PC-3 (cell line): ENCODE data around the gene BEND7. TPM values are rescaled to one million over a fixed set of nuclear protein-coding genes. Genes with fewer than 3 reads are reported as not detected.

ENCODE experiments used
- ATAC-seq: fragments of 200-7000 bp; cut with Tn5 transposase; 2 replicates; pipeline ENCODE4 v1.9.1; 2020; ENCODE audit warnings: mild to moderate bottlenecking, moderate library complexity
- BruUV-seq: library from RNA; stranded (reverse); fragments of 400-500 nt; replicated peaks from 2 replicates; lab custom pipeline; 2021; lab: Mats Ljungman, UMichigan
- CTCF ChIA-PET: fragments of 300-600 bp; sonication (Branson Sonifier 250); formaldehyde crosslinking; loops from one replicate; lab custom pipeline; 2022; ENCODE audit warnings: antibody characterized with exemption; lab: Charles Lee
- POLR2A ChIA-PET: fragments of 300-600 bp; sonication (Branson Sonifier 250); formaldehyde crosslinking; loops from one replicate; lab custom pipeline; 2022; ENCODE audit warnings: antibody characterized with exemption; ENCODE audit not compliant: unreplicated experiment; lab: Charles Lee
- DNase-seq: peaks from one replicate; pipeline ENCODE4 v3.0.0-alpha.2; 2015
- H2AFZ ChIP-seq: fragments of 300-600 bp; sonication (generic); 2 replicates; pipeline ENCODE4 v1.6.0; 2016; ENCODE audit warnings: antibody characterized with exemption, low read length
- H3F3A ChIP-seq: fragments of 300-600 bp; sonication (generic); one replicate; pipeline ENCODE4 v1.6.0; 2017; ENCODE audit warnings: antibody characterized with exemption, low read length, control low read depth, mild to moderate bottlenecking; ENCODE audit not compliant: unreplicated experiment
- H3K27ac ChIP-seq: fragments of 300-600 bp; sonication (generic); 2 replicates; pipeline ENCODE4 v1.5.1; 2016; ENCODE audit warnings: mild to moderate bottlenecking, low read length
- H3K27me3 ChIP-seq: fragments of 300-600 bp; sonication (generic); 2 replicates; pipeline ENCODE4 v1.6.1; 2016; ENCODE audit warnings: low read length, mixed read lengths
- H3K36me3 ChIP-seq: fragments of 300-600 bp; sonication (generic); 2 replicates; pipeline ENCODE4 v1.6.1; 2016; ENCODE audit warnings: low read depth, mixed run types, low read length, mixed read lengths
- H3K4me1 ChIP-seq: fragments of 300-600 bp; sonication (generic); 2 replicates; pipeline ENCODE4 v1.5.1; 2016; ENCODE audit warnings: low read length; ENCODE audit not compliant: insufficient read depth
- H3K4me2 ChIP-seq: fragments of 300-600 bp; sonication (generic); 2 replicates; pipeline ENCODE4 v1.6.0; 2016; ENCODE audit warnings: low read length
- H3K4me3 ChIP-seq: fragments of 300-600 bp; sonication (generic); 2 replicates; pipeline ENCODE4 v1.5.1; 2016; ENCODE audit warnings: mild to moderate bottlenecking, low read length, mixed read lengths
- H3K79me2 ChIP-seq: fragments of 300-600 bp; sonication (generic); 2 replicates; pipeline ENCODE4 v1.6.1; 2017; ENCODE audit warnings: low read length, mixed read lengths
- H3K9ac ChIP-seq: fragments of 300-600 bp; sonication (generic); 2 replicates; pipeline ENCODE4 v1.6.0; 2016; ENCODE audit warnings: mild to moderate bottlenecking, low read length
- H3K9me2 ChIP-seq: fragments of 300-600 bp; sonication (generic); replicated peaks from 2 replicates; pipeline ENCODE4 v1.6.1; 2016; ENCODE audit warnings: mixed run types, low read length, mixed read lengths
- H3K9me3 ChIP-seq: fragments of 300-600 bp; sonication (generic); 2 replicates; pipeline ENCODE4 v1.6.1; 2016; ENCODE audit warnings: low read length, mixed read lengths
- H4K20me1 ChIP-seq: fragments of 300-600 bp; sonication (generic); 2 replicates; pipeline ENCODE4 v1.6.1; 2016; ENCODE audit warnings: low read length, mixed read lengths
- EZH2 ChIP-seq: fragments of 300-600 bp; sonication (generic); IDR thresholded peaks from one replicate; pipeline ENCODE4 v1.6.1; 2017; ENCODE audit warnings: antibody characterized with exemption, mild to moderate bottlenecking, low read length; ENCODE audit not compliant: unreplicated experiment
- EZH2phosphoT487 ChIP-seq: fragments of 300-600 bp; sonication (generic); IDR thresholded peaks from 2 replicates; pipeline ENCODE4 v1.6.1; 2018; ENCODE audit warnings: mild to moderate bottlenecking, antibody characterized with exemption, low read length, borderline replicate concordance
- intact Hi-C: fragments of 100-400 bp; cut with micrococcal nuclease; formaldehyde crosslinking; loops from 2 replicates; pipeline ENCODE4 v1.9.0; 2023
- total RNA-seq: library from RNA; depleted of rRNA; stranded (reverse); fragments of >200 nt; gene quantifications from 2 replicates; pipeline ENCODE4 v1.2.3, GENCODE V29; 2014
- TF ChIP-seq, protein P1 (sequence below): fragments of 300-600 bp; sonication (generic); conservative IDR thresholded peaks from 2 replicates; pipeline ENCODE4 v1.5.1; 2017; ENCODE audit warnings: antibody characterized with exemption, low read depth, mild to moderate bottlenecking, low read length

Gene BEND7
- total RNA-seq, 1 experiment from 2014 or later, result 2.6 TPM

DNA sequence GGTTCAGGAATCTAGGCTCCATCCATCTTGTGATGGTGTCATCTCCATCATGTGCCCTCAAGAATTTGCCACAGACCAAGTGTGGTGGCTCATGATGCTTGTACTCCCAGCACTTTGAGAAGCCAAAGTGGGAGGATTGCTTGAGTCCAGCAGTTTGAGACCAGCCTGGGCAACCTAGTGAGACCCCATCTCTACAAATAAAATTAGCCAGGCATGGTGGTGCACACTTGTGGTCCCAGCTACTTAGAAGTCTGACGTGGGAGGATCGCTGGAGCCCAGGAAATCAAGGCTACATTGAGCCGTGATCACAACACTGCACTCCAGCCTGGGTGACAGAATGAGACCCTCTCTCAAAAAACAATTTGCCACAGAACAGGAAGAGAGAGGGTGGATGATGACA, 127.7 kb downstream of the BEND7 start:
- no peak for ATAC-seq
- Histone ChIP-seq H3K79me2 (no peaks in the 10 kb centered on the region), H3K9me3 (no peaks in the 10 kb centered on the region), H3F3A (no peaks in the 10 kb centered on the region), H4K20me1 (no peaks in the 10 kb centered on the region), H3K4me1 (no peaks in the 10 kb centered on the region), H3K36me3 (no peaks in the 10 kb centered on the region), H3K4me2 (no peak overlapping the region), H3K9ac (no peak overlapping the region), H2AFZ (no peak overlapping the region), H3K4me3 (no peak overlapping the region), H3K27me3 (no peaks in the 10 kb centered on the region), H3K27ac (no peak overlapping the region), H3K9me2 (no peaks in the 10 kb centered on the region)
- TF ChIP-seq EZH2phosphoT487, result no peak
- no peak for TF ChIP-seq EZH2
- TF ChIP-seq, protein P1, sequence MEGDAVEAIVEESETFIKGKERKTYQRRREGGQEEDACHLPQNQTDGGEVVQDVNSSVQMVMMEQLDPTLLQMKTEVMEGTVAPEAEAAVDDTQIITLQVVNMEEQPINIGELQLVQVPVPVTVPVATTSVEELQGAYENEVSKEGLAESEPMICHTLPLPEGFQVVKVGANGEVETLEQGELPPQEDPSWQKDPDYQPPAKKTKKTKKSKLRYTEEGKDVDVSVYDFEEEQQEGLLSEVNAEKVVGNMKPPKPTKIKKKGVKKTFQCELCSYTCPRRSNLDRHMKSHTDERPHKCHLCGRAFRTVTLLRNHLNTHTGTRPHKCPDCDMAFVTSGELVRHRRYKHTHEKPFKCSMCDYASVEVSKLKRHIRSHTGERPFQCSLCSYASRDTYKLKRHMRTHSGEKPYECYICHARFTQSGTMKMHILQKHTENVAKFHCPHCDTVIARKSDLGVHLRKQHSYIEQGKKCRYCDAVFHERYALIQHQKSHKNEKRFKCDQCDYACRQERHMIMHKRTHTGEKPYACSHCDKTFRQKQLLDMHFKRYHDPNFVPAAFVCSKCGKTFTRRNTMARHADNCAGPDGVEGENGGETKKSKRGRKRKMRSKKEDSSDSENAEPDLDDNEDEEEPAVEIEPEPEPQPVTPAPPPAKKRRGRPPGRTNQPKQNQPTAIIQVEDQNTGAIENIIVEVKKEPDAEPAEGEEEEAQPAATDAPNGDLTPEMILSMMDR, result no peak
- intact Hi-C loops, result no loop called here
- CTCF ChIA-PET, result no interaction called here
- no peak for DNase-seq
- POLR2A ChIA-PET, result no interaction called here
- no TSS peak for BruUV-seq

- no peak for ATAC-seq
- ChIA-PET CTCF (no interaction called here), POLR2A (no interaction called here)
- no peak for DNase-seq
- Histone ChIP-seq H3K4me3 (no peak overlapping the region), H3K4me2 (no peak overlapping the region), H4K20me1 (no peaks in the 10 kb centered on the region), H3K9ac (no peak overlapping the region), H3K27ac (no peak overlapping the region), H3K9me2 (no peaks in the 10 kb centered on the region), H3K27me3 (no peaks in the 10 kb centered on the region), H3F3A (no peaks in the 10 kb centered on the region), H3K36me3 (no peaks in the 10 kb centered on the region), H3K9me3 (no peaks in the 10 kb centered on the region), H3K4me1 (no peaks in the 10 kb centered on the region), H2AFZ (no peak overlapping the region), H3K79me2 (no peaks in the 10 kb centered on the region)
- intact Hi-C loops, result no loop called here
- no peak for TF ChIP-seq EZH2phosphoT487
- no peak for TF ChIP-seq EZH2
- TF ChIP-seq, protein P1, result no peak
- no TSS peak for BruUV-seq
Observed at GRCh38 chr10:13400196-13400965, 128.4 kb downstream of the BEND7 start.

GRCh38 chr10:13399752-13400151, 129.1 kb downstream of the BEND7 start:
- ChIA-PET POLR2A (no interaction called here), CTCF (no interaction called here)
- TF ChIP-seq, protein P1, result no peak
- TF ChIP-seq EZH2phosphoT487 (no peak), EZH2 (no peak)
- DNase-seq (no peak), ATAC-seq (no peak)
- H3K27me3 ChIP-seq, result no peaks in the 10 kb centered on the region
- no peak overlapping the region for H3K4me3 ChIP-seq
- H3K36me3 ChIP-seq, result no peaks in the 10 kb centered on the region
- no peaks in the 10 kb centered on the region for H3F3A ChIP-seq
- H3K4me1 ChIP-seq, result no peaks in the 10 kb centered on the region
- no peaks in the 10 kb centered on the region for H3K9me3 ChIP-seq
- H3K4me2 ChIP-seq, result no peak overlapping the region
- no peak overlapping the region for H2AFZ ChIP-seq
- no peaks in the 10 kb centered on the region for H4K20me1 ChIP-seq
- no peak overlapping the region for H3K27ac ChIP-seq
- H3K79me2 ChIP-seq, result no peaks in the 10 kb centered on the region
- no peak overlapping the region for H3K9ac ChIP-seq
- no peaks in the 10 kb centered on the region for H3K9me2 ChIP-seq
- BruUV-seq, result no TSS peak
- intact Hi-C loops, result no loop called here
